Neural cell (in vitro differentiated cells): ENCODE measurements around the gene ALLC. TPM values are rescaled to one million over a fixed set of nuclear protein-coding genes. Genes with fewer than 3 reads are reported as not detected.

ENCODE experiments used
- H2AFZ ChIP-seq: fragments of 200-600, 300-800 bp; sonication (generic), shearing (Covaris generic); 2 replicates; pipeline ENCODE4 v1.6.0; 2014; ENCODE audit warnings: low read depth, mild to moderate bottlenecking, antibody characterized with exemption, low read length, moderate library complexity
- H3F3A ChIP-seq: fragments of 200-600 bp; shearing (Covaris generic); 2 replicates; pipeline ENCODE4 v1.6.1; 2016; ENCODE audit warnings: mild to moderate bottlenecking, moderate library complexity, mixed read lengths, antibody characterized with exemption, low read length; ENCODE audit not compliant: insufficient read depth, poor library complexity, severe bottlenecking
- H3K27ac ChIP-seq: fragments of 200-600, 300-800 bp; sonication (generic), shearing (Covaris generic); 2 replicates; pipeline ENCODE4 v1.5.1; 2014; ENCODE audit warnings: mild to moderate bottlenecking, low read length, moderate library complexity
- H3K27me3 ChIP-seq: fragments of 300-800, 200-600 bp; sonication (generic), shearing (Covaris generic); 2 replicates; pipeline ENCODE4 v1.6.0; 2014; ENCODE audit warnings: mild to moderate bottlenecking, low read depth, low read length, moderate library complexity; ENCODE audit not compliant: insufficient read depth
- H3K36me3 ChIP-seq: fragments of 300-800, 200-600 bp; sonication (generic), shearing (Covaris generic); 2 replicates; pipeline ENCODE4 v1.5.1; 2014; ENCODE audit warnings: mild to moderate bottlenecking, antibody characterized with exemption, low read length, moderate library complexity; ENCODE audit not compliant: insufficient read depth
- H3K4me2 ChIP-seq: fragments of 300-800, 200-600 bp; sonication (generic), shearing (Covaris generic); 2 replicates; pipeline ENCODE4 v1.6.0; 2014; ENCODE audit warnings: mild to moderate bottlenecking, low read length
- H3K4me3 ChIP-seq: fragments of 300-800, 200-600 bp; sonication (generic), shearing (Covaris generic); 2 replicates; pipeline ENCODE4 v1.5.1; 2014; ENCODE audit warnings: mild to moderate bottlenecking, low read length, moderate library complexity
- H3K79me2 ChIP-seq: fragments of 200-600 bp; shearing (Covaris generic); replicated peaks from 2 replicates; pipeline ENCODE4 v1.6.0; 2014; ENCODE audit warnings: mild to moderate bottlenecking, low read length, moderate library complexity; ENCODE audit not compliant: insufficient read depth
- H3K9ac ChIP-seq: fragments of 300-800, 200-600 bp; sonication (generic), shearing (Covaris generic); 2 replicates; pipeline ENCODE4 v1.6.1; 2016; ENCODE audit warnings: mild to moderate bottlenecking, low read length, mixed read lengths
- H3K9me2 ChIP-seq: fragments of 200-600 bp; shearing (Covaris generic); 2 replicates; pipeline ENCODE4 v1.6.1; 2016; ENCODE audit warnings: mild to moderate bottlenecking, low read length, mixed read lengths; ENCODE audit not compliant: insufficient read depth
- H3K9me3 ChIP-seq: fragments of 200-600, 300-800 bp; sonication (generic), shearing (Covaris generic); 2 replicates; pipeline ENCODE4 v1.6.1; 2016; ENCODE audit warnings: mild to moderate bottlenecking, mixed run types, low read length, moderate library complexity, mixed read lengths
- H4K20me1 ChIP-seq: fragments of 200-600 bp; shearing (Covaris generic); 2 replicates; pipeline ENCODE4 v1.6.1; 2016; ENCODE audit warnings: mild to moderate bottlenecking, mixed run types; ENCODE audit not compliant: insufficient read depth
- EP300 ChIP-seq: fragments of 450-650 bp; conservative IDR thresholded peaks from 2 replicates; pipeline ENCODE4 v1.6.1; 2014; ENCODE audit warnings: antibody characterized with exemption, mild to moderate bottlenecking, moderate library complexity; ENCODE audit not compliant: poor library complexity, severe bottlenecking
- EZH2 ChIP-seq: fragments of 200-600, 300-800 bp; shearing (Covaris generic), sonication (generic); IDR thresholded peaks from 2 replicates; pipeline ENCODE4 v1.6.1; 2014; ENCODE audit warnings: antibody characterized with exemption, low read length, borderline replicate concordance, mild to moderate bottlenecking; ENCODE audit not compliant: insufficient read depth, poor library complexity, severe bottlenecking
- MXI1 ChIP-seq: fragments of 450-650 bp; conservative IDR thresholded peaks from 2 replicates; pipeline ENCODE4 v1.6.1; 2014; ENCODE audit warnings: antibody characterized with exemption, mild to moderate bottlenecking; ENCODE audit not compliant: poor library complexity, severe bottlenecking
- POLR2AphosphoS5 ChIP-seq: IDR thresholded peaks from 2 replicates; pipeline ENCODE4 v1.6.1; 2012
- RAD21 ChIP-seq: fragments of 450-650 bp; conservative IDR thresholded peaks from 2 replicates; pipeline ENCODE4 v1.6.1; 2014; ENCODE audit warnings: antibody characterized with exemption, mild to moderate bottlenecking, moderate library complexity
- SMC3 ChIP-seq: fragments of 450-650 bp; conservative IDR thresholded peaks from 2 replicates; pipeline ENCODE4 v1.6.1; 2014; ENCODE audit warnings: antibody characterized with exemption, mild to moderate bottlenecking, moderate library complexity; ENCODE audit not compliant: poor library complexity
- TAF1 ChIP-seq: IDR thresholded peaks from 2 replicates; pipeline ENCODE4 v1.6.1; 2012; ENCODE audit warnings: low read depth
- polyA plus RNA-seq: library from polyadenylated mRNA; depleted of rRNA; stranded (reverse); fragments of >200 nt; gene quantifications from 2 replicates; pipeline ENCODE4 v1.2.3, GENCODE V29; 2014
- TF ChIP-seq, protein P1 (sequence below): IDR thresholded peaks from 2 replicates; pipeline ENCODE4 v1.6.1; 2012; ENCODE audit warnings: borderline replicate concordance
- TF ChIP-seq, protein P2 (sequence below): fragments of 450-650 bp; IDR thresholded peaks from 2 replicates; pipeline ENCODE4 v1.5.1; 2014; ENCODE audit warnings: antibody characterized with exemption, mild to moderate bottlenecking, moderate library complexity; ENCODE audit not compliant: poor library complexity, severe bottlenecking

The ALLC gene
- polyA plus RNA-seq, 1 donor from 2014 or later = 0.33 TPM

DNA sequence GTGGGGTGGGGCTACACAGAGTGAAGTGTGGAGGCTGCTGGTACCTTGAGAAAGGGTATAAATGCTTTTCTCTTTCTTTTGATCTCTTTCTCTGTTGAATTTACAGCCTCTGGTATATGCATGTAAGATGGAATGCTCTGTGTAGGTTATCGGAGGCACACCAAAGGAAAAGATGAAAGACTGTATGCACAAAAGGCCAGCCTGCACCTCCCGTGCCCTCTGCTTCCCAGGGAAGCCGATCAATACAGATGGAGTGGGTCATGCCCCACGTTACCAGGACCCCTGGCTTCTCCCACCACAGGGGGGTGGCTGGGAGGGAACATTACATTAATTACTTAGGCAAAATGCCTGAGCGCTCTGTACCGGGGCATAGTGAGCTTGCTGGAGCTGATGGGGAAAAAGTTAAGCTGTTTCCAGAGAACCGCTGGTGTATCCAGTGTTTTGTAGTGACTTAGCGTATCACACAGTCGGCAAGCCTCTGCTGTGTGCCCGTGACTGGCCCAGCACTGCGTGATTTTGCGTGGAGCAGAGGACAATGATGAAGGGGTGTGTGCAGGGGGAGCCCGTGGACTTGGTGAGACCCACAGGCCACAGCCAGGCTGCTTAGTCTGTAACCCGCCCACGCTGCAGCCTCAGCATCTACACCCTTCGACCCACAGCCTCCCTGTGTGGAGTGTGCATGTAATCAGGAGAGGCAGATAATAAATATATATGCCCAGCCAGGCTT, 8.0 kb downstream of the ALLC start:
- Histone ChIP-seq H3K4me2 (no peak overlapping the region), H3K36me3 (no peaks in the 10 kb centered on the region), H3K9me3 (no peaks in the 10 kb centered on the region), H4K20me1 (no peaks in the 10 kb centered on the region), H3K27ac (no peak overlapping the region), H3K27me3 (no peaks in the 10 kb centered on the region), H3K4me3 (no peak overlapping the region), H3K9me2 (no peaks in the 10 kb centered on the region), H3K79me2 (no peaks in the 10 kb centered on the region), H3K9ac (no peak overlapping the region), H2AFZ (no peak overlapping the region), H3F3A (no peaks in the 10 kb centered on the region)
- TF ChIP-seq TAF1 = no peak

DNA sequence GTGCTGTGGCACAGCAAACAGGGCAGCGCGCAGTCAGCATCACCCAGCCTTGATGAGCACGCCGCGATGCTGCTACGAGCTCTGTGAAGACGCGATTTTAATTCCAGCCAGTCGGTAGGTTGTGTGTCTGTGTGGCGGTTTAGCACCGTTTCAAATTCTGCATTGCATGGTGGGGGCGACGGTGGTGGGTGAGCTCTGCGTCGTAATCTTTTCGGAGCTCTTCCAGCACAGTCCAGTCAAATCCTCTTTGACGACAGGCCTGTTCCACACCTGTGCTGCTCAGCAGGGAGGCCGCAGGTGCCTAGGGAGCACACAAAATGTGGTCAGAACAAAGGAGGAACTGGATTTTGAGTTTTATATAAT, 8.6 kb downstream of the ALLC start:
- TF ChIP-seq EZH2 (no peak), POLR2AphosphoS5 (no peak), EP300 (no peak), TAF1 (no peak), MXI1 (no peak), RAD21 (no peak), SMC3 (no peak)
- TF ChIP-seq, protein P1, sequence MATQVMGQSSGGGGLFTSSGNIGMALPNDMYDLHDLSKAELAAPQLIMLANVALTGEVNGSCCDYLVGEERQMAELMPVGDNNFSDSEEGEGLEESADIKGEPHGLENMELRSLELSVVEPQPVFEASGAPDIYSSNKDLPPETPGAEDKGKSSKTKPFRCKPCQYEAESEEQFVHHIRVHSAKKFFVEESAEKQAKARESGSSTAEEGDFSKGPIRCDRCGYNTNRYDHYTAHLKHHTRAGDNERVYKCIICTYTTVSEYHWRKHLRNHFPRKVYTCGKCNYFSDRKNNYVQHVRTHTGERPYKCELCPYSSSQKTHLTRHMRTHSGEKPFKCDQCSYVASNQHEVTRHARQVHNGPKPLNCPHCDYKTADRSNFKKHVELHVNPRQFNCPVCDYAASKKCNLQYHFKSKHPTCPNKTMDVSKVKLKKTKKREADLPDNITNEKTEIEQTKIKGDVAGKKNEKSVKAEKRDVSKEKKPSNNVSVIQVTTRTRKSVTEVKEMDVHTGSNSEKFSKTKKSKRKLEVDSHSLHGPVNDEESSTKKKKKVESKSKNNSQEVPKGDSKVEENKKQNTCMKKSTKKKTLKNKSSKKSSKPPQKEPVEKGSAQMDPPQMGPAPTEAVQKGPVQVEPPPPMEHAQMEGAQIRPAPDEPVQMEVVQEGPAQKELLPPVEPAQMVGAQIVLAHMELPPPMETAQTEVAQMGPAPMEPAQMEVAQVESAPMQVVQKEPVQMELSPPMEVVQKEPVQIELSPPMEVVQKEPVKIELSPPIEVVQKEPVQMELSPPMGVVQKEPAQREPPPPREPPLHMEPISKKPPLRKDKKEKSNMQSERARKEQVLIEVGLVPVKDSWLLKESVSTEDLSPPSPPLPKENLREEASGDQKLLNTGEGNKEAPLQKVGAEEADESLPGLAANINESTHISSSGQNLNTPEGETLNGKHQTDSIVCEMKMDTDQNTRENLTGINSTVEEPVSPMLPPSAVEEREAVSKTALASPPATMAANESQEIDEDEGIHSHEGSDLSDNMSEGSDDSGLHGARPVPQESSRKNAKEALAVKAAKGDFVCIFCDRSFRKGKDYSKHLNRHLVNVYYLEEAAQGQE = no peak
- TF ChIP-seq, protein P2, sequence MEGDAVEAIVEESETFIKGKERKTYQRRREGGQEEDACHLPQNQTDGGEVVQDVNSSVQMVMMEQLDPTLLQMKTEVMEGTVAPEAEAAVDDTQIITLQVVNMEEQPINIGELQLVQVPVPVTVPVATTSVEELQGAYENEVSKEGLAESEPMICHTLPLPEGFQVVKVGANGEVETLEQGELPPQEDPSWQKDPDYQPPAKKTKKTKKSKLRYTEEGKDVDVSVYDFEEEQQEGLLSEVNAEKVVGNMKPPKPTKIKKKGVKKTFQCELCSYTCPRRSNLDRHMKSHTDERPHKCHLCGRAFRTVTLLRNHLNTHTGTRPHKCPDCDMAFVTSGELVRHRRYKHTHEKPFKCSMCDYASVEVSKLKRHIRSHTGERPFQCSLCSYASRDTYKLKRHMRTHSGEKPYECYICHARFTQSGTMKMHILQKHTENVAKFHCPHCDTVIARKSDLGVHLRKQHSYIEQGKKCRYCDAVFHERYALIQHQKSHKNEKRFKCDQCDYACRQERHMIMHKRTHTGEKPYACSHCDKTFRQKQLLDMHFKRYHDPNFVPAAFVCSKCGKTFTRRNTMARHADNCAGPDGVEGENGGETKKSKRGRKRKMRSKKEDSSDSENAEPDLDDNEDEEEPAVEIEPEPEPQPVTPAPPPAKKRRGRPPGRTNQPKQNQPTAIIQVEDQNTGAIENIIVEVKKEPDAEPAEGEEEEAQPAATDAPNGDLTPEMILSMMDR = no peak
- no peak overlapping the region for H3K27ac ChIP-seq
- H3K4me3 ChIP-seq = no peak overlapping the region
- no peak overlapping the region for H3K4me2 ChIP-seq
- no peaks in the 10 kb centered on the region for H3K79me2 ChIP-seq
- no peaks in the 10 kb centered on the region for H4K20me1 ChIP-seq
- H2AFZ ChIP-seq = no peak overlapping the region
- H3K9me2 ChIP-seq = no peaks in the 10 kb centered on the region
- no peaks in the 10 kb centered on the region for H3K36me3 ChIP-seq
- H3K9ac ChIP-seq = no peak overlapping the region
- no peaks in the 10 kb centered on the region for H3F3A ChIP-seq
- no peaks in the 10 kb centered on the region for H3K27me3 ChIP-seq
- H3K9me3 ChIP-seq = no peaks in the 10 kb centered on the region
